ENCODE data around the gene SBF1. TPM values are rescaled to one million over a fixed set of nuclear protein-coding genes. Genes with fewer than 3 reads are reported as not detected.
"Not testable (repeated sequence)": the region's sequence is repeated elsewhere in the genome, so short reads cannot be mapped to it uniquely, and the experiment has no call there.

SBF1 gene
- total RNA-seq, 4 donors from 2014 or later = 48.5 to 77.7 (median 68.3) TPM

DNA sequence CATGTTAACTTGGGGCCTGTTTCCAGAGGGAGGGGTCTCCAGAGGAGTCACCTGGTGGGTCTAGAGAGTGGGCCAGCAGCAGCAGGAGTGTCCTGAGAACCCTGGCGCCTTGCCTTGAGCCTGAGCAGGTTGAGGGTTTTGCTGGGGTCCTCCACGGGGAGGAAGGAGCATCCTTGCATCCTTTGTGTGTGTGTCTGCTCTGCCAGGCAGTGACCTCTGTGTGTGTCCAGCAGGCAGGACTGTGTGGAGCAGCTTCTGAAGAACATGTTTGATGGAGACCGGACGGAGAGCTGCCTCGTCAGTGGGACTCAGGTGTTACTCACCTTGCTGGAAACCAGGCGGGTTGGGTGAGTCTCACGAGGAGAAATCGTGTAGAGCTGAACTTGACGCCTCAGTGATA lies 55.7 kb downstream of the SBF1 start:
- no peaks in the 10 kb centered on the region for H3K27me3 ChIP-seq
- no peak for DNase-seq (ENCODE audit: low spot score in 2 of 2)
- H3K4me1 ChIP-seq = no peaks in the 10 kb centered on the region
- peaks cover 3 to 99% (median 55%) of the 10 kb centered on the region in 3 donors for H3K36me3 ChIP-seq
- H3K9me3 ChIP-seq = no peaks in the 10 kb centered on the region
- 90 to 92% methylated on average over 9 of the region's 9 CpGs for WGBS, 2 donors
- H3K4me3 ChIP-seq = no peak overlapping the region
- TF ChIP-seq EP300 (IDR thresholded peaks at IDR 0.05) = no peak
- TF ChIP-seq POLR2A (IDR thresholded peaks at IDR 0.05) = no peak
- TF ChIP-seq CTCF (IDR thresholded peaks at IDR 0.05) = no peak
- no peak overlapping the region for H3K27ac ChIP-seq

- Histone ChIP-seq H3K9me3 (no peaks in the 10 kb centered on the region), H3K27me3 (no peaks in the 10 kb centered on the region), H3K36me3 (peaks cover 3 to 99% (median 50%) of the 10 kb centered on the region in 3 donors), H3K4me3 (no peak overlapping the region), H3K4me1 (no peaks in the 10 kb centered on the region), H3K27ac (no peak overlapping the region)
- WGBS, 2 donors = 89 to 100% methylated on average over 5 of the region's 5 CpGs
- no peak for DNase-seq (ENCODE audit: low spot score in 2 of 2)
- TF ChIP-seq POLR2A (IDR thresholded peaks at IDR 0.05) = no peak
Observed at GRCh38 chr22:50418624-50419023, 56.2 kb downstream of the SBF1 start.

DNA sequence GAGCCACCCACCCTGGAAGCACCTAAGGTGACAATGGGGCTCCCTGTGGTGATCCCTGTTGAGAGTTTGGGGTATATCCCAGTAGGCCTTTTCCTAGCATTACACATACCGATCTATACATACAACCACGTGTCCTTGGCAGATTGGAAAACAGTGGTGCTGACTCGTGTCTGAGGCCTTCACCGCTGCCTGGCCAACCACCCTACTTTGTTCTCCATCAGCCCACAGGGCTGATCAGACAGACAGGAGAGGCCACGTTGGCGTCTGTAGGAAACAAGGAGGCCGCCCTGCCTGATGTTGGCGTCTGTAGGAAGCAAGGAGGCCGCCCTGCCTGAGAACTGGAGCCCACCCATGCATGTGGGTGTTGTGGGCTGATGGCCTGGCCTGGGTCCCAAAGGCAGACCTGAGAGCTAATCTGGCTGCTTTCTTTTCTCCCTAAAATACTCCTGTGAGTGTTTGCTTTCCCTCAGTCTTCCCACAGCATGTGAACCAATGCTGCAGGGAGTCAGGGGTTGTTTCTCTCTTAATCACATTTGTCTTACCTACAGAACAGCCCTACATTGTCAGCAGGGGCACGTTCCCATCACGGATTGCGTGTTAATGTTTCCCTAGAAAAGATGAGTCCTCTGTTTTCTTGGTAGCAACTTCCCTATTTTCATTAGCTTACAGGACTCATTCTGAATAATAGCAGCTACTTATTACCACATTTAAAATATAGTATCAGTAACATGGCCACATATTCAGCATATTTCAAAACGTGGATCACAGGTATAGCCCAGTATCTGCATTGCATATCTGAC lies 57.2 kb downstream of the SBF1 start:
- no peak for TF ChIP-seq EP300 (IDR thresholded peaks at IDR 0.05)
- no peak for TF ChIP-seq POLR2A (IDR thresholded peaks at IDR 0.05)
- TF ChIP-seq CTCF (IDR thresholded peaks at IDR 0.05) = no peak
- H3K27ac ChIP-seq = no peak overlapping the region
- peaks cover 3 to 91% (median 40%) of the 10 kb centered on the region in 3 donors for H3K36me3 ChIP-seq
- H3K4me3 ChIP-seq = no peak overlapping the region
- 85 to 87% methylated on average over 13 of the region's 13 CpGs for WGBS, 2 donors
- H3K9me3 ChIP-seq = no peaks in the 10 kb centered on the region
- no peak for DNase-seq (ENCODE audit: low spot score in 2 of 2)
- H3K4me1 ChIP-seq = no peaks in the 10 kb centered on the region
- H3K27me3 ChIP-seq = no peaks in the 10 kb centered on the region

GRCh38 chr22:50416996-50417395 lies 57.8 kb downstream of the SBF1 start:
- DNase-seq (ENCODE audit: low spot score in 2 of 2) = no peak
- Histone ChIP-seq H3K4me1 (peaks cover 0 to 3% (median 1%) of the 10 kb centered on the region in 4 donors), H3K27me3 (no peaks in the 10 kb centered on the region), H3K27ac (no peak overlapping the region), H3K9me3 (no peaks in the 10 kb centered on the region), H3K4me3 (no peak overlapping the region), H3K36me3 (peaks cover 3 to 85% (median 36%) of the 10 kb centered on the region in 3 donors)
- TF ChIP-seq EP300 (IDR thresholded peaks at IDR 0.05) = no peak
- no peak for TF ChIP-seq POLR2A (IDR thresholded peaks at IDR 0.05)
- TF ChIP-seq CTCF (IDR thresholded peaks at IDR 0.05) = no peak
- 84 to 92% methylated on average over 3 to 8 of the region's 8 CpGs for WGBS, 2 donors

DNA sequence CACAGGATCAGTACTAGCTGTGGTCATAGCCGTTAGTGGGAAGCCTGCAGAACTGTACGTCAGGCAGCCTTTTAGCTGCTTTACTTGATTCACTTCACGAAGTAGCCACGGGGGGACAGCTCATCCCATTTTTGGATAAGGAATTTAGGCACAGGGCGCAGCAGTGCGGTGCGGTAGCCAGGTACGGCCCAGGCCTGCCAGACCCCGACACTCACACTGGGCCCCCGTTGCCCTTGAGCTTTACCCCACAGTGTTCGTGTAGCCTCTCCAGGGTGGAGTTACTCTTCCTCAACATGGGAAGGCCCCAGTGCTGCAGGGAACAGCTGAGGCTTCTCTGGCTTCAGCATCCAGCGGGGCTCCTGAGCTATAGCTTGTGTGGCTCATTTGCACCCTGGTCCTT lies 59.4 kb downstream of the SBF1 start:
- no peak overlapping the region for H3K4me3 ChIP-seq
- TF ChIP-seq POLR2A (IDR thresholded peaks at IDR 0.05) = no peak
- no peaks in the 10 kb centered on the region for H3K27me3 ChIP-seq
- H3K36me3 ChIP-seq = peaks cover 3 to 70% (median 36%) of the 10 kb centered on the region in 3 donors
- H3K27ac ChIP-seq = no peak overlapping the region
- H3K9me3 ChIP-seq = no peaks in the 10 kb centered on the region
- peaks cover 0 to 6% (median 2%) of the 10 kb centered on the region in 4 donors for H3K4me1 ChIP-seq
- 93 to 94% methylated on average over 12 of the region's 12 CpGs for WGBS, 2 donors
- DNase-seq (ENCODE audit: low spot score in 2 of 2) = no peak

- Histone ChIP-seq H3K4me3 (no peak overlapping the region), H3K27me3 (no peaks in the 10 kb centered on the region), H3K36me3 (peaks cover 0 to 68% (median 31%) of the 10 kb centered on the region in 3 donors), H3K9me3 (no peaks in the 10 kb centered on the region), H3K27ac (no peak overlapping the region), H3K4me1 (peaks cover 0 to 6% (median 2%) of the 10 kb centered on the region in 4 donors)
- DNase-seq (ENCODE audit: low spot score in 2 of 2) = no peak
- WGBS, 2 donors = 94 to 95% methylated on average over 29 to 31 of the region's 31 CpGs
- TF ChIP-seq CTCF (IDR thresholded peaks at IDR 0.05) = no peak
- no peak for TF ChIP-seq EP300 (IDR thresholded peaks at IDR 0.05)
- no peak for TF ChIP-seq POLR2A (IDR thresholded peaks at IDR 0.05)
Observed at GRCh38 chr22:50414476-50415248, 60.2 kb downstream of the SBF1 start.

GRCh38 chr22:50408954-50409353 lies 65.9 kb downstream of the SBF1 start:
- H3K36me3 ChIP-seq = peaks cover 0 to 47% (median 5%) of the 10 kb centered on the region in 3 donors
- not testable (repeated sequence) for H3K9me3 ChIP-seq; H3K4me3 ChIP-seq; DNase-seq (ENCODE audit: low spot score in 2 of 2); H3K27ac ChIP-seq; H3K27me3 ChIP-seq
- WGBS, 2 donors = 77 to 80% methylated on average over 9 of the region's 9 CpGs
- H3K4me1 ChIP-seq = peaks cover 0 to 10% (median 2%) of the 10 kb centered on the region in 4 donors
